22Rv1 (cell line): ENCODE data around the gene CMSS1.
A peak's percentile ranks its signal among the peaks of the same experiment; 100 is the strongest.

Experiments
- H3K27ac ChIP-seq: fragments of 450-650 bp; 2 replicates; pipeline ENCODE4 v1.5.1; 2017
- ZFX ChIP-seq: fragments of 450-650 bp; IDR thresholded peaks from 2 replicates; pipeline ENCODE4 v1.6.1; 2017; ENCODE audit warnings: antibody characterized with exemption, borderline replicate concordance
- TF ChIP-seq, protein P1 (sequence below): fragments of 450-650 bp; IDR thresholded peaks from 2 replicates; pipeline ENCODE4 v1.5.1; 2017; ENCODE audit warnings: mild to moderate bottlenecking

The CMSS1 gene

DNA sequence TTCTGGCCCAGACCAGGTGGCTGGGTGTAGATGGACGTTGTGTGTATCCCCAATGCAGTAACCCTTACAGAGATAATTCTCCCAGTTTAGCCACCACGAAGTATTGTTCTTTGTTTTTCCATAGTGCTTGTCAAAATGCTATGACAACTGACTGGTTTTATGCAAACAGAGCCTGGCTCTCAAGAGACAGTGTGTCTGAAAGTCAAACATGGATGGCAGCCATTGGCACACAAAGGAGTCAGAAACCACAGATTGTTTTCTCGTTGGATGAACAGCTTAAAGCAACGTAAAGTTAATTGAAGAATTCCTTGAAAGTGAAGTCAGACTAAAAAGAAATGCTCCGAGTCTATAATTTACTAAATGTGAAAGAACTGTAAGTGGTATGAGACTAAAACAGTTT lies 205.5 kb downstream of the CMSS1 start:
- TF ChIP-seq, protein P1, sequence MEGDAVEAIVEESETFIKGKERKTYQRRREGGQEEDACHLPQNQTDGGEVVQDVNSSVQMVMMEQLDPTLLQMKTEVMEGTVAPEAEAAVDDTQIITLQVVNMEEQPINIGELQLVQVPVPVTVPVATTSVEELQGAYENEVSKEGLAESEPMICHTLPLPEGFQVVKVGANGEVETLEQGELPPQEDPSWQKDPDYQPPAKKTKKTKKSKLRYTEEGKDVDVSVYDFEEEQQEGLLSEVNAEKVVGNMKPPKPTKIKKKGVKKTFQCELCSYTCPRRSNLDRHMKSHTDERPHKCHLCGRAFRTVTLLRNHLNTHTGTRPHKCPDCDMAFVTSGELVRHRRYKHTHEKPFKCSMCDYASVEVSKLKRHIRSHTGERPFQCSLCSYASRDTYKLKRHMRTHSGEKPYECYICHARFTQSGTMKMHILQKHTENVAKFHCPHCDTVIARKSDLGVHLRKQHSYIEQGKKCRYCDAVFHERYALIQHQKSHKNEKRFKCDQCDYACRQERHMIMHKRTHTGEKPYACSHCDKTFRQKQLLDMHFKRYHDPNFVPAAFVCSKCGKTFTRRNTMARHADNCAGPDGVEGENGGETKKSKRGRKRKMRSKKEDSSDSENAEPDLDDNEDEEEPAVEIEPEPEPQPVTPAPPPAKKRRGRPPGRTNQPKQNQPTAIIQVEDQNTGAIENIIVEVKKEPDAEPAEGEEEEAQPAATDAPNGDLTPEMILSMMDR, result no peak
- TF ChIP-seq ZFX, result no peak

GRCh38 chr3:100023595-100023994 lies 205.9 kb downstream of the CMSS1 start:
- no peak for TF ChIP-seq ZFX
- TF ChIP-seq, protein P1, result no peak
- peak overlapping the region; percentile 38 for H3K27ac ChIP-seq

More for the DNA sequence above, 205.5 kb downstream of the CMSS1 start:
- H3K27ac ChIP-seq, result peak overlapping the region; percentile 38

GRCh38 chr3:100024520-100025303 lies 207.1 kb downstream of the CMSS1 start:
- TF ChIP-seq, protein P1, result no peak
- TF ChIP-seq ZFX, result no peak

DNA sequence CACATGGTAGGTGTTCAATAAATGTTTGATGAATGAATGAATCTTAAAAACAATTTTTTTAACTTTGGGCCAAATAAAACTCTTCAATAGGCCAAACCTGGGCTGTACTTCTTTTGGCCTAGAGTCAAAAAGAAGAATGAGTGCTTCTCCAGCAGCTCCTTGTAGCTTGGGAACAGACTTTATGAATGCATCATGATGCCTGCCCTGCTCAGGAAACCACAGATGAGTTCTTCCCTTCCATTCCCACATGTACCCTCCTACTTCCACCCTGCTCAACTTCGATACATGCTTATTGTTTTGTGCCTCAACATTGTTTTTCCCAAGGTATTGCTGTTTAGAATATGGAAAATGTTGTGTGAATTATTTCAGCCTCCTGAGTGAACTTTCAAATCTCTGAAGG lies 209.7 kb downstream of the CMSS1 start:
- TF ChIP-seq, protein P1, result no peak
- TF ChIP-seq ZFX, result no peak
- H3K27ac ChIP-seq, result no peak overlapping the region

More at GRCh38 chr3:100024520-100025303, 207.1 kb downstream of the CMSS1 start:
- H3K27ac ChIP-seq, result no peak overlapping the region

- TF ChIP-seq ZFX, result no peak
- TF ChIP-seq, protein P1, result no peak
- no peak overlapping the region for H3K27ac ChIP-seq
Measured at GRCh38 chr3:100029052-100029451, 211.4 kb downstream of the CMSS1 start.

DNA sequence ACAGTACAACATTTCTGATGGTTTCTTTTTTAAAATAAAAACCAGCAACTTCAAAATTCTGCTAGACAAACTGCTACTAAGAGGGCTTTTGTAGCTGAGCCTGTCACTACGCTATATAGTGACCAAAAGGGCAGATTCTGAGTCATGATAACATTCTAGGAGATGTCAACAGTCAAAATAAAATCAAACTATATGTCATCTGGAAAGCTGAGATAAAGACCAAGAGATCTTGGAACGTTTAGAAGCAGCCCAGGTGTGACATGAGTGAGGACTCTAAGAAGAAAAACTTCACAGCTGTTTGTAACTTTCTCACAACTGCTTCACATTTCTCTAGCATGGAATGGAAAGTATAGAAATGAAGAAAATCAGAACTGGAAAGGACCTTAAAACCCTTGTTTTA lies 212.0 kb downstream of the CMSS1 start:
- no peak for TF ChIP-seq ZFX
- TF ChIP-seq, protein P1, result no peak
- H3K27ac ChIP-seq, result no peak overlapping the region

GRCh38 chr3:100030346-100030745 lies 212.7 kb downstream of the CMSS1 start:
- TF ChIP-seq, protein P1, result no peak
- no peak for TF ChIP-seq ZFX
- no peak overlapping the region for H3K27ac ChIP-seq
